WERI-Rb-1 (cell line): ENCODE data around the gene SIRT6.

Experiments
- DNase-seq: peaks from one replicate; pipeline ENCODE4 v3.0.0-alpha.2; 2020
- H3K27ac ChIP-seq: fragments of 250-450 bp; sonication (Bioruptor Pico); 2 replicates; pipeline ENCODE4 v1.5.1; 2020; ENCODE audit warnings: mild to moderate bottlenecking, moderate library complexity
- H3K27me3 ChIP-seq: fragments of 250-450 bp; sonication (Bioruptor Pico); 2 replicates; pipeline ENCODE4 v1.5.1; 2021; ENCODE audit warnings: mild to moderate bottlenecking, low read depth, moderate library complexity; ENCODE audit not compliant: insufficient read depth, severe bottlenecking
- H3K36me3 ChIP-seq: fragments of 250-450 bp; sonication (Bioruptor Pico); 2 replicates; pipeline ENCODE4 v1.5.1; 2020; ENCODE audit warnings: mild to moderate bottlenecking, moderate library complexity
- H3K4me3 ChIP-seq: 2 replicates; pipeline ENCODE4 v1.5.1; 2011; ENCODE audit warnings: low read depth, mild to moderate bottlenecking, control low read depth, low read length
- H3K9me3 ChIP-seq: fragments of 250-450 bp; sonication (Bioruptor Pico); 2 replicates; pipeline ENCODE4 v1.5.1; 2021; ENCODE audit warnings: mild to moderate bottlenecking, moderate library complexity; ENCODE audit not compliant: severe bottlenecking
- TF ChIP-seq, protein P1 (sequence below): IDR thresholded peaks from 2 replicates; pipeline ENCODE4 v1.5.1; 2011; ENCODE audit warnings: low read depth, mild to moderate bottlenecking, control low read depth, inconsistent platforms, low read length

The SIRT6 gene

DNA sequence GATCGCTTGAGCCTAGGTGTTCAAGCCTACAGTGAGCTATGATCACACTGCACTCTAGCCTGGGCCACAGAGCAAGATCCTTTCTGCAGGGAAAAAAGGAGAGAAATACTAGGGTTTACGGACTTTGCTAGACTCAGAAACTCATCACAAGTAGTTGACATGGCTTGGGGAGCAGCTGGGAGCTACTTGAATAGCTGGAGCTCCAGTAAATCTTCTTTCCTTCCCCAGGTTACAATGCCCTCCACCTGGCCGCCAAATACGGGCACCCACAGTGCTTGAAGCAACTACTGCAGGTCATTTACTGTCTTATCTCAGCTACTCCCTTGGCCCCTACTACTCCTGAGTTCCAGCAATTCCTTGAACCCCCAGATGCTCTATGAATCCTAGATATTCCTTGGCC lies 19.4 kb upstream of the SIRT6 start:
- DNase-seq, result no peak
- H3K4me3 ChIP-seq, result no peak overlapping the region
- H3K9me3 ChIP-seq, result no peaks in the 10 kb centered on the region
- H3K27me3 ChIP-seq, result peaks cover 5% of the 10 kb centered on the region
- TF ChIP-seq, protein P1, sequence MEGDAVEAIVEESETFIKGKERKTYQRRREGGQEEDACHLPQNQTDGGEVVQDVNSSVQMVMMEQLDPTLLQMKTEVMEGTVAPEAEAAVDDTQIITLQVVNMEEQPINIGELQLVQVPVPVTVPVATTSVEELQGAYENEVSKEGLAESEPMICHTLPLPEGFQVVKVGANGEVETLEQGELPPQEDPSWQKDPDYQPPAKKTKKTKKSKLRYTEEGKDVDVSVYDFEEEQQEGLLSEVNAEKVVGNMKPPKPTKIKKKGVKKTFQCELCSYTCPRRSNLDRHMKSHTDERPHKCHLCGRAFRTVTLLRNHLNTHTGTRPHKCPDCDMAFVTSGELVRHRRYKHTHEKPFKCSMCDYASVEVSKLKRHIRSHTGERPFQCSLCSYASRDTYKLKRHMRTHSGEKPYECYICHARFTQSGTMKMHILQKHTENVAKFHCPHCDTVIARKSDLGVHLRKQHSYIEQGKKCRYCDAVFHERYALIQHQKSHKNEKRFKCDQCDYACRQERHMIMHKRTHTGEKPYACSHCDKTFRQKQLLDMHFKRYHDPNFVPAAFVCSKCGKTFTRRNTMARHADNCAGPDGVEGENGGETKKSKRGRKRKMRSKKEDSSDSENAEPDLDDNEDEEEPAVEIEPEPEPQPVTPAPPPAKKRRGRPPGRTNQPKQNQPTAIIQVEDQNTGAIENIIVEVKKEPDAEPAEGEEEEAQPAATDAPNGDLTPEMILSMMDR, result no peak
- H3K27ac ChIP-seq, result no peak overlapping the region
- no peaks in the 10 kb centered on the region for H3K36me3 ChIP-seq

DNA sequence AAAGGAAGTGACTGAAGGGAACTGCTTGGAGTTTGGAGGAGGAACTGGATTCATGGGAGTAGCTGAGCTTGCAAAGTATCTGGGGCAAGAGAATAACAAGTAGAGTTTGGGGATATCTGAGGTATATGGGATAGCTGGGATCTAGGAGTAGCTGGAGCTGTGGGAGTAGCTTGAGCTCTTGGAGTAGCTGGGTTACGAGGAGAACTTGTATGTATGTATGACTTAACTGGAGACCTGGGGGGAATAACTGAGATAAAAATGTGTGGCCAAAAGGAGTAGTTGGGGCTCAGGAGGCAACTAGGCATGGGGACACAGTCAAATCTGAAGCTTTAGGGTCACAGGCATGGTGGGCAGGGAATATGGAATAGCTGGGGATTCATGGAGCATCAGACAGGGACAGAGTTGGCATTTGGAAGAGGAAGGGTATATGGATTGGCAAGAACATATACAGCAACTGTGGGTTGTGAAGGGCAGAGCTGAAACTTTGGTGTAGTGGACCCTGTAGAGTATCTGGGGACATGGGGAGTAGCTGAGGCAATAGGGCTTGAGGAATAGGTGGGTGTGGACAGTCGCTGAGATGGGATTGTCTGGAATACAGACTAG lies 18.7 kb upstream of the SIRT6 start:
- no peak for DNase-seq
- no peaks in the 10 kb centered on the region for H3K36me3 ChIP-seq
- TF ChIP-seq, protein P1, result no peak
- peaks cover 5% of the 10 kb centered on the region for H3K27me3 ChIP-seq
- no peak overlapping the region for H3K4me3 ChIP-seq
- H3K27ac ChIP-seq, result no peak overlapping the region
- no peaks in the 10 kb centered on the region for H3K9me3 ChIP-seq

DNA sequence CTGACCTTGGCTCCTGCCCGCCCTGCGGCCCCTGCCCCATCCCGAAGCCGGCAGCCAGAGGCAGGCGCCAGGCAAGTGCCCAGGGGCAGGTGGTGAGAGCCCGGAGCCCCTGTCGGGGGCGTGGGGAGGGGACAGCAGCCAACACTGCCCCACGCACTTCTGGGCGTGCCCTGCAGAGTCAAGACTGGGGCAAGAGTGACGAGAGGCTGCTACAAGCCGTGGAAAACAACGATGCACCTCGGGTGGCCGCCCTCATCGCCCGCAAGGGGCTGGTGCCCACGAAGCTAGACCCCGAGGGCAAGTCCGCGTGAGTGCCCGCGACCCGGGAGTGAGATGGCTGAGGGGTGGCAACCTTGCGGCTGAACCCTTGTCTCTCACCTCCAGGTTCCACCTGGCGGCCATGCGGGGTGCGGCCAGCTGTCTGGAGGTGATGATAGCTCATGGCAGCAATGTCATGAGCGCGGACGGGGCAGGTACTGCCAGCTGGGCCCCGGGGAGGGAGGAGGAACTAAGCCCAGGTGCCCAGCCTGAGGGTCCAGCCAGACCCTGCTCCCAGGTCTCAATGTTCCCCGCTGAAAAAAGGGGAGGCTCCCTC lies 17.4 kb upstream of the SIRT6 start:
- TF ChIP-seq, protein P1, result no peak
- peaks cover 5% of the 10 kb centered on the region for H3K27me3 ChIP-seq
- H3K9me3 ChIP-seq, result no peaks in the 10 kb centered on the region
- no peak overlapping the region for H3K4me3 ChIP-seq
- no peak for DNase-seq
- H3K36me3 ChIP-seq, result no peaks in the 10 kb centered on the region
- no peak overlapping the region for H3K27ac ChIP-seq

DNA sequence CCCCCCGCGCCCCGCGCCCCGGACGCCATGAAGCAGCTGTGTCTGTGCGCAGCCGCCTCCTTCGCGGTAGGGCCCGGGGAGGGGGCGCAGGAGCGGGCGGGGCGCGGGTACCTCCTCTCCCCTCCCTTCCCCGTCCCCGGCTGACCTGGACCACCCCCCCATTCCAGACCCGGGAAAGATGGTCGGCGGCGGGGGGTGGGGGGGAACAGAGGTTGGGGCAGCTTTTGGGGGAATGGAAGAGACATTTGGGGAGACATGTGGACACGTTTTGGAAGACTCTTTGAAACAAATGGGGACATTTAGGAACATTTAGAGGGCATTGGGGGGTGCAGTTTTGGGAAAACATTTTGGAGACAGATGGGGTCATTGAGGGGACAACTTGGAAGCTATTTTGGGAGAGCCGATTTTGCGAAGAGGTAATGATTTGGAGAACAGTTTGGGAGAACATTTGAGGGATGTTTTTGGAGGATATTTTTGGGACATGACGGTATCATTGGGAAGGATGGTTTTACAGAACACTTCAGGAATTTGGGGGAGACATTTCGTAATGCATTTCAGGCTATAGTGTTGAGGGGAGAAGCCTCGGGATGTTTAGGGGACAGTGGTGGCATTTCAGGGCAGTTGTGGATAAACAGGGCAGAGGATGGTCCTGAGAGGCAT lies 16.2 kb upstream of the SIRT6 start:
- H3K4me3 ChIP-seq, result peak overlapping the region; percentile 39
- DNase-seq, result no peak
- H3K27me3 ChIP-seq, result peaks cover 5% of the 10 kb centered on the region
- no peaks in the 10 kb centered on the region for H3K9me3 ChIP-seq
- no peak overlapping the region for H3K27ac ChIP-seq
- TF ChIP-seq, protein P1, result no peak
- no peaks in the 10 kb centered on the region for H3K36me3 ChIP-seq

GRCh38 chr19:4197625-4198466 lies 15.5 kb upstream of the SIRT6 start:
- Histone ChIP-seq H3K27ac (no peak overlapping the region), H3K27me3 (peaks cover 5% of the 10 kb centered on the region), H3K36me3 (no peaks in the 10 kb centered on the region), H3K4me3 (peak overlapping the region; percentile 39), H3K9me3 (no peaks in the 10 kb centered on the region)
- TF ChIP-seq, protein P1, result no peak
- peak; percentile 31 for DNase-seq
